ENCODE measurements around the gene ARHGAP26.

ARHGAP26 gene

DNA sequence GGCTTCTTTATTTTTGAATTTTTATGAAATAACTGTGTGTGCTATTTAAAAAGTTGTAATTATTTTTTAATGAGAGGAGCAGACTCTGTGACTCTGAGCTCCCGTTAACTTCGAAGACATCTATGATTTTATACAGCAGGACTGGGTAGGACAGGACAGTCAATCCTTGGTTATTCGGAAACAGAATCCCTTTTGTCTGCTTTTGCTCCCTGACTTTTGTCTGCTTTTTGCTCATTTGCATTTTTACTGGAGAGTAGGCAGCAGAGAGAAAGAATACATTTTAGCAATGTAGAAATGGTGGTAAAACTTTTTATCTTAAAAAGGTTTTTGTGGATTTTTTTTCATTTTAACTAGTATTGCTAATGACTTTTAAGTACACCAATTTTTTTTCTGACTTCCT, 303.6 kb downstream of the ARHGAP26 start:
- in situ Hi-C loops (cut with MboI; ENCODE audit: low pct_unique_long_range_greater_than_20kb, low sequenced_read_pairs, unreplicated experiment): no loop called here
- TF ChIP-seq, protein P1, sequence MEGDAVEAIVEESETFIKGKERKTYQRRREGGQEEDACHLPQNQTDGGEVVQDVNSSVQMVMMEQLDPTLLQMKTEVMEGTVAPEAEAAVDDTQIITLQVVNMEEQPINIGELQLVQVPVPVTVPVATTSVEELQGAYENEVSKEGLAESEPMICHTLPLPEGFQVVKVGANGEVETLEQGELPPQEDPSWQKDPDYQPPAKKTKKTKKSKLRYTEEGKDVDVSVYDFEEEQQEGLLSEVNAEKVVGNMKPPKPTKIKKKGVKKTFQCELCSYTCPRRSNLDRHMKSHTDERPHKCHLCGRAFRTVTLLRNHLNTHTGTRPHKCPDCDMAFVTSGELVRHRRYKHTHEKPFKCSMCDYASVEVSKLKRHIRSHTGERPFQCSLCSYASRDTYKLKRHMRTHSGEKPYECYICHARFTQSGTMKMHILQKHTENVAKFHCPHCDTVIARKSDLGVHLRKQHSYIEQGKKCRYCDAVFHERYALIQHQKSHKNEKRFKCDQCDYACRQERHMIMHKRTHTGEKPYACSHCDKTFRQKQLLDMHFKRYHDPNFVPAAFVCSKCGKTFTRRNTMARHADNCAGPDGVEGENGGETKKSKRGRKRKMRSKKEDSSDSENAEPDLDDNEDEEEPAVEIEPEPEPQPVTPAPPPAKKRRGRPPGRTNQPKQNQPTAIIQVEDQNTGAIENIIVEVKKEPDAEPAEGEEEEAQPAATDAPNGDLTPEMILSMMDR (IDR thresholded peaks at IDR 0.05; ENCODE audit: extremely low read depth, insufficient read depth, missing control alignments): no peak
- DNase-seq (ENCODE audit: low spot score): no peak

DNA sequence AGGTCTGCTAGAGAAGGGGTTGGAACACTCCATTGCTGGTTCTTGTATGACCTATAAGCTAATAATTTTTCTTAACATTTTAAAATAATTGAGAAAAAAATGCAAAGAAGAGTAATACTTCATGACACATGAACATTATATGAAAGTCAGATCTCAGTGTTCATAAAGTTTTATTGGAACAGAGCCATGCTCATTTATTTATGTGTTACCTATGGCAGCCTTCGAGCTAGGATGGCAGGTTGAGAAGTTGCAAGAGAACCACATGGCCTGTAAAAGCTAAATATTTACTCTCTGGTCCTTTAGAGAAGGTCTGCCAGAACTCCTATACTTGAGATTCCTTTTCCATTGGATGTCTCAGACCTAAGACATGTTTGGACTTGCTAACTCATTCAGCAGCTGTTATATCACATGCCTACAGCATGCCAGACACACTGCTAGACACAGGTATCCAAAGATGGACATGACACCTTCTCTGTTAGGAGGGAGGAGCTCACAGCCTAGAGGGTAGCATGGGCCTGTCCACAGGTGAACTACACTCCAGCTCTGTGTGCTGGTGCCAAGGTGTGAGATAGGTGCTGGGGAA, 304.3 kb downstream of the ARHGAP26 start:
- in situ Hi-C loops (cut with MboI; ENCODE audit: low pct_unique_long_range_greater_than_20kb, low sequenced_read_pairs, unreplicated experiment): no loop called here
- no peak for DNase-seq (ENCODE audit: low spot score)
- TF ChIP-seq, protein P1 (IDR thresholded peaks at IDR 0.05; ENCODE audit: extremely low read depth, insufficient read depth, missing control alignments): no peak

DNA sequence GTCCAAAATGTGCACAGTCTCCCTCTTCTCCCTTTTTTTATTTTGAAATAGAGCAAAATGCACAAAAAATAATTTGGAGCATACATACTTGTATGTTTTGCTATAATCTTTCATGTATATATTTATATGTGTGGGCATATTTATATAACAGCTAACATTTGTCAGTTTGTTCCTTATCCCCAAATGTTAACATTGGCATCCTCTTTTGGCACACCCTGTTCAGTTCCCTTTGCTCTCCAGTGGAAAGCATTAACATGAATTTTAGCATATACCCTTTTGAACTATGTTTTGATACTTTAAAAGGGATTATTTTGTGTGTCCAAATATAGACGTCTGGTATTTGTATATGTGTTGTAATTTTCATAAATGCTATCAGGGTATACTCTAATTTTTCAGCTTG, 306.2 kb downstream of the ARHGAP26 start:
- TF ChIP-seq, protein P1 (IDR thresholded peaks at IDR 0.05; ENCODE audit: extremely low read depth, insufficient read depth, missing control alignments): no peak
- in situ Hi-C loops (cut with MboI; ENCODE audit: low pct_unique_long_range_greater_than_20kb, low sequenced_read_pairs, unreplicated experiment): no loop called here
- no peak for DNase-seq (ENCODE audit: low spot score)

DNA sequence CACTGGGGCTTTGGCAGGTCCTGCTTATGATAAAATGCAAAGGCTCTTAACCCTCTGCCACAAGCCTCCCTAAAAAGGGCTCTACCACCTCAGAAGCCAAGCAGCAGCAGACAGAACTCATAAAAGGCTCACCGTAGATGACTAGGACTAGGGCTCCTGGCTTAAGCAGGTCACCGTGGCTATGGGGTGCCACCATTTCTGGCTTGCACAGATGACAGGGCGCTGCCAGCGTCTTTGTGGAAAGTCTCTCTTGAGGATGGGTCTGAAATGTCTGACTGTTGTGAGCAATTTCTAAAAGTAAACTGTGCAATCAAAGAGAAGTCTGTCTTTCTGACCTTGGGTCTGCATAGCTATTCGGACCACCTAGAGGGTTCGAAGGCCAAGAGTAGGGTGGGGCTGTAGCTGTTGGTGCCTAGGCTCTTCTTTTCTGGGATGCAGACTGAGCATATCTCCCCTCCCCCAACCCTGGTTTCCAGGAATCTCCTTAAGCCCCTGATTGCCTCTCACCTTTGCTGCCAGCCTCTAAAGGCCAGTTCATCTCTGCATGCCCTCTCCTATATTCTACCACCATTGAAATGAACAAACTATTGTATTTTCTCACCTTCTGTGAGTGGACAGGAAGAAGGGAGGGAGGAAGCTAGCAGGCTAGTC, 307.4 kb downstream of the ARHGAP26 start:
- in situ Hi-C loops (cut with MboI; ENCODE audit: low pct_unique_long_range_greater_than_20kb, low sequenced_read_pairs, unreplicated experiment): no loop called here
- DNase-seq (ENCODE audit: low spot score): no peak
- TF ChIP-seq, protein P1 (IDR thresholded peaks at IDR 0.05; ENCODE audit: extremely low read depth, insufficient read depth, missing control alignments): no peak

GRCh38 chr5:143078313-143078712, 308.1 kb downstream of the ARHGAP26 start:
- TF ChIP-seq, protein P1 (IDR thresholded peaks at IDR 0.05; ENCODE audit: extremely low read depth, insufficient read depth, missing control alignments): no peak
- DNase-seq (ENCODE audit: low spot score): no peak
- in situ Hi-C loops (cut with MboI; ENCODE audit: low pct_unique_long_range_greater_than_20kb, low sequenced_read_pairs, unreplicated experiment): no loop called here

DNA sequence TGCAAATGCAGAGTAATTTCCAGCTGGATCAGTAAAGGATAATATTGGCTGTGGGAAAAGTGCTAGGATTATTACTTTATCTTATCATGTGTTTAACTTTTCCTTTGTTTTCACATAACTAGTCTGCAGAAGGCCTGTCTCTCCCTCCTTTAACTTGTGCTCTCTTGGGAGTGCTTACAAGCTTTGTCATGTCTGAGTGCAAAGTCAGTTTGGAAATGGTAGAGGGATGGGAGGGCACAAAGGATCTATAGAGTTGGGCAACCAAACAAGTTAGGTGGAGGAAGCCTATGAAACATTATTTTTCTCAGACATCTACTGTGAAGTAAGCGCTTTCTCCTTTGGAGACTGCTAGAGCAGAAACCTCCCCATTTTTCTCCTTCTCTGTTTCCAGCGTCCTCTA, 308.8 kb downstream of the ARHGAP26 start:
- TF ChIP-seq, protein P1 (IDR thresholded peaks at IDR 0.05; ENCODE audit: extremely low read depth, insufficient read depth, missing control alignments): no peak

More for the DNA sequence above, 308.8 kb downstream of the ARHGAP26 start:
- no peak for DNase-seq (ENCODE audit: low spot score)
- in situ Hi-C loops (cut with MboI; ENCODE audit: low pct_unique_long_range_greater_than_20kb, low sequenced_read_pairs, unreplicated experiment): no loop called here
